ENCODE data around the gene DCLK3. TPM values are rescaled to one million over a fixed set of nuclear protein-coding genes. Genes with fewer than 3 reads are reported as not detected.

DCLK3 gene
- total RNA-seq, 1 donor from 2014 or later = 0.51 TPM

GRCh38 chr3:36800533-36801116, 36.3 kb upstream of the DCLK3 start:
- Histone ChIP-seq H3K4me2 (no peak overlapping the region), H3K36me3 (no peaks in the 10 kb centered on the region), H3K27me3 (no peaks in the 10 kb centered on the region), H3K27ac (no peak overlapping the region), H3K4me3 (no peak overlapping the region), H3K4me1 (peaks cover 6% of the 10 kb centered on the region), H3K79me2 (ENCODE audit: low read depth) (no peaks in the 10 kb centered on the region), H3K9ac (no peak overlapping the region), H3K9me3 (ENCODE audit: low read depth) (no peaks in the 10 kb centered on the region), H4K20me1 (ENCODE audit: low read depth) (no peaks in the 10 kb centered on the region), H2AFZ (replicated peaks) (no peak overlapping the region), H3F3A (ENCODE audit: low read depth) (no peaks in the 10 kb centered on the region)
- no peak for DNase-seq (ENCODE audit: low spot score)
- H3K36me3 Mint-ChIP-seq = no peaks in the 10 kb centered on the region
- H3K9me3 Mint-ChIP-seq = peaks cover 11% of the 10 kb centered on the region
- no peak for TF ChIP-seq EZH2 (IDR thresholded peaks at IDR 0.05)
- TF ChIP-seq EZH2phosphoT487 (IDR thresholded peaks at IDR 0.05) = no peak
- TF ChIP-seq CTCF (IDR thresholded peaks at IDR 0.05) = no peak
- H3K27me3 Mint-ChIP-seq (ENCODE audit: insufficient read depth, low read depth) = peaks cover 10% of the 10 kb centered on the region
- H3K4me3 Mint-ChIP-seq = no peak overlapping the region
- H3K27ac Mint-ChIP-seq = no peak overlapping the region
- H3K4me1 Mint-ChIP-seq = peaks cover 16% of the 10 kb centered on the region

DNA sequence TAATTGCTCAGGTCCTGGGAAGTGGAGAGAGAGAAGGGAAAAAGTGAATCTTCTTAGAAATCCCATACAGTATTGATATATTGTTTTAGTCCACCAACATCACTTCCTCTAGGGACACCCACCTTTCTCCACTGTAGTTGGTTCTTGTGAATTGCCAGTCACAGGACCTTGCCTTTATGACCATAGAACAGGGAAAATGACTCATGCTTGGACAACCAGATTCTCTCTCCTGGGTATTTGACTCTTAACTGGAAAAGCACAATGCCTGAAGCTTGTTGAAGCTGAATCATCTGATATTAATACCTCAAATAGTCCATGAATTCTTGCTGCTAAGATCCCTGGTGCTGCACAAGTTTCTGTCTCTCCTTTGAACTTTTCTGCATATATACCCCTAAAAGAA, 32.5 kb upstream of the DCLK3 start:
- Histone ChIP-seq H3F3A (ENCODE audit: low read depth) (no peaks in the 10 kb centered on the region), H3K4me1 (no peaks in the 10 kb centered on the region), H3K4me2 (no peak overlapping the region), H3K79me2 (ENCODE audit: low read depth) (no peaks in the 10 kb centered on the region), H3K36me3 (no peaks in the 10 kb centered on the region), H2AFZ (replicated peaks) (no peak overlapping the region), H3K27me3 (no peaks in the 10 kb centered on the region), H3K9me3 (ENCODE audit: low read depth) (no peaks in the 10 kb centered on the region), H3K9ac (no peak overlapping the region), H4K20me1 (ENCODE audit: low read depth) (no peaks in the 10 kb centered on the region), H3K4me3 (no peak overlapping the region), H3K27ac (no peak overlapping the region)
- Mint-ChIP-seq H3K27me3 (ENCODE audit: insufficient read depth, low read depth) (peaks cover 4% of the 10 kb centered on the region), H3K4me1 (no peaks in the 10 kb centered on the region), H3K36me3 (no peaks in the 10 kb centered on the region), H3K9me3 (no peaks in the 10 kb centered on the region), H3K27ac (no peak overlapping the region), H3K4me3 (no peak overlapping the region)
- DNase-seq (ENCODE audit: low spot score) = no peak
- no peak for TF ChIP-seq CTCF (IDR thresholded peaks at IDR 0.05)
- TF ChIP-seq EZH2 (IDR thresholded peaks at IDR 0.05) = no peak
- TF ChIP-seq EZH2phosphoT487 (IDR thresholded peaks at IDR 0.05) = no peak

DNA sequence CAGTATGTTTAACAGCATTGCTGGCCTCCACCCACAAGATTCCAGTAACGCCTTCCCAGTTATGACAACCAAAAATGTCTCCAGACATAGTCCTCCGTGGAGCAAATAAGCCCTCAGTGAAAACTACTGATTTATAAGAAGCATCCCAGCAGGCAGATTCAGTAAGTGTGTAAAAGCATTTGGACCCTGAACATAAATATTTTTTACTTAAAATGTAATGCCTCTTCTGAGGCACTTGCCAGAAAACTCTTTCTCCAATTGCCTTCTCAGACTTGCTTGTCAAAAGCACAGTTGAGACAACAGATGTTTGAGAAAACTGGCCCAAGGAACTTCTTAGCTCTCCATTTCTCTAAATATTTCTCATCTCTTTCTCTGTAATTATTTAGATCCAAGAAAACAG, 31.8 kb upstream of the DCLK3 start:
- Mint-ChIP-seq H3K27ac (no peak overlapping the region), H3K4me1 (no peaks in the 10 kb centered on the region), H3K36me3 (no peaks in the 10 kb centered on the region), H3K9me3 (no peaks in the 10 kb centered on the region), H3K27me3 (ENCODE audit: insufficient read depth, low read depth) (peaks cover 4% of the 10 kb centered on the region), H3K4me3 (no peak overlapping the region)
- H3F3A ChIP-seq (ENCODE audit: low read depth) = no peaks in the 10 kb centered on the region
- H2AFZ ChIP-seq (replicated peaks) = no peak overlapping the region
- no peaks in the 10 kb centered on the region for H3K4me1 ChIP-seq
- no peaks in the 10 kb centered on the region for H3K9me3 ChIP-seq (ENCODE audit: low read depth)
- DNase-seq (ENCODE audit: low spot score) = no peak
- TF ChIP-seq EZH2phosphoT487 (IDR thresholded peaks at IDR 0.05) (no peak), EZH2 (IDR thresholded peaks at IDR 0.05) (no peak), CTCF (IDR thresholded peaks at IDR 0.05) (no peak)
- H3K9ac ChIP-seq = no peak overlapping the region
- H3K27me3 ChIP-seq = no peaks in the 10 kb centered on the region
- H3K36me3 ChIP-seq = no peaks in the 10 kb centered on the region
- no peak overlapping the region for H3K27ac ChIP-seq
- H3K4me2 ChIP-seq = no peak overlapping the region
- no peaks in the 10 kb centered on the region for H4K20me1 ChIP-seq (ENCODE audit: low read depth)
- no peak overlapping the region for H3K4me3 ChIP-seq
- H3K79me2 ChIP-seq (ENCODE audit: low read depth) = no peaks in the 10 kb centered on the region
